DND-41 (cell line): ENCODE measurements around the gene CPNE1.

Source experiments
- ATAC-seq: fragments of 200-7000 bp; cut with Tn5 transposase; 3 replicates; pipeline ENCODE4 v1.9.1; 2021; ENCODE audit warnings: low read depth; ENCODE audit not compliant: insufficient read depth
- DNase-seq: peaks from one replicate; pipeline ENCODE4 v3.0.0-alpha.2; 2020
- H2AFZ ChIP-seq: 2 replicates; pipeline ENCODE4 v1.6.0; 2012; ENCODE audit warnings: low read depth, low read length
- H3K27ac ChIP-seq: 2 replicates; pipeline ENCODE4 v1.5.1; 2012; ENCODE audit warnings: low read length, inconsistent platforms
- H3K27me3 ChIP-seq: fragments of 200-600 bp; sonication (generic); 2 replicates; pipeline ENCODE4 v1.6.0; 2012; ENCODE audit warnings: low read length, mild to moderate bottlenecking, inconsistent platforms; ENCODE audit not compliant: insufficient read depth, poor library complexity
- H3K36me3 ChIP-seq: 2 replicates; pipeline ENCODE4 v1.5.1; 2012; ENCODE audit warnings: low read length, inconsistent platforms; ENCODE audit not compliant: insufficient read depth
- H3K4me1 ChIP-seq: 2 replicates; pipeline ENCODE4 v1.5.1; 2012; ENCODE audit warnings: mild to moderate bottlenecking, low read length; ENCODE audit not compliant: insufficient read depth
- H3K4me2 ChIP-seq: 2 replicates; pipeline ENCODE4 v1.6.0; 2012; ENCODE audit warnings: mild to moderate bottlenecking, moderate library complexity, low read length, inconsistent platforms; ENCODE audit not compliant: insufficient read depth
- H3K4me3 ChIP-seq, 2 experiments: fragments of 200-600 bp in 1 of 2; shearing (Covaris generic) in 1 of 2; 2 replicates each; pipeline ENCODE4 v1.5.1; 2012 to 2016; ENCODE audit warnings: inconsistent platforms in 2 of 2, low read length in 2 of 2, mild to moderate bottlenecking in 2 of 2, low read depth in 1 of 2, moderate library complexity in 1 of 2
- H3K79me2 ChIP-seq: 2 replicates; pipeline ENCODE4 v1.6.0; 2012; ENCODE audit warnings: low read length, inconsistent platforms; ENCODE audit not compliant: insufficient read depth
- H3K9ac ChIP-seq: 2 replicates; pipeline ENCODE4 v1.6.0; 2012; ENCODE audit warnings: low read depth, mild to moderate bottlenecking, inconsistent platforms, low read length, moderate library complexity
- H3K9me3 ChIP-seq: 2 replicates; pipeline ENCODE4 v1.5.1; 2012; ENCODE audit warnings: low read length, moderate library complexity, mild to moderate bottlenecking, inconsistent platforms; ENCODE audit not compliant: insufficient read depth, severe bottlenecking
- H4K20me1 ChIP-seq: 2 replicates; pipeline ENCODE4 v1.6.0; 2012; ENCODE audit warnings: low read length; ENCODE audit not compliant: insufficient read depth
- EZH2 ChIP-seq: IDR thresholded peaks from 3 replicates; pipeline ENCODE4 v1.6.1; 2012; ENCODE audit warnings: borderline replicate concordance, low read depth, mild to moderate bottlenecking, moderate library complexity, low read length, inconsistent platforms; ENCODE audit not compliant: severe bottlenecking
- TF ChIP-seq, protein P1 (sequence below): IDR thresholded peaks from 2 replicates; pipeline ENCODE4 v1.5.1; 2012; ENCODE audit warnings: borderline replicate concordance, low read length, moderate library complexity, mild to moderate bottlenecking; ENCODE audit not compliant: poor library complexity, severe bottlenecking; ENCODE audit errors: extremely low read depth

The CPNE1 gene

DNA sequence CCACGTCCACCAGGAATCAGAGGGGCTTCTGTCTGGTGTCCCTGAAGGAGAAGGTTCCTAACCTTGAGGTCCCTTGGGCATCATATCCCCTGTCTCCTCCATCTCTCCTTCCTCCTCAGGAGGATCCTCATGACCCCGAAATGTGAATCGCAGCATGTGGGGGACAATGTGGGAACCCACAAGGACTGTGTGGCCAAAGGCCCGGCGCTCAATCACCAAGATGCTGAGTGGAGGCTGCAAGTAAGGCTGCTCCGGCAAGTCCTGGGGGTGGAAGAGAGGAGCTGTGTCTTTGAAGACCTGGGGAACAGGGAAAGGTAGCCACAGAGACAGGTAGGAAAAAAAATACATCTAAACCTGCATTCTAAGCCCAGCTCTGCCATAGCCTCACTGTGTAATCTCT, 85.5 kb downstream of the CPNE1 start:
- H4K20me1 ChIP-seq: no peaks in the 10 kb centered on the region
- no peaks in the 10 kb centered on the region for H3K27me3 ChIP-seq
- no peak for ATAC-seq
- no peak overlapping the region for H3K4me3 ChIP-seq
- H2AFZ ChIP-seq: no peak overlapping the region
- no peaks in the 10 kb centered on the region for H3K79me2 ChIP-seq
- H3K9ac ChIP-seq: no peak overlapping the region
- TF ChIP-seq EZH2: no peak
- TF ChIP-seq, protein P1, sequence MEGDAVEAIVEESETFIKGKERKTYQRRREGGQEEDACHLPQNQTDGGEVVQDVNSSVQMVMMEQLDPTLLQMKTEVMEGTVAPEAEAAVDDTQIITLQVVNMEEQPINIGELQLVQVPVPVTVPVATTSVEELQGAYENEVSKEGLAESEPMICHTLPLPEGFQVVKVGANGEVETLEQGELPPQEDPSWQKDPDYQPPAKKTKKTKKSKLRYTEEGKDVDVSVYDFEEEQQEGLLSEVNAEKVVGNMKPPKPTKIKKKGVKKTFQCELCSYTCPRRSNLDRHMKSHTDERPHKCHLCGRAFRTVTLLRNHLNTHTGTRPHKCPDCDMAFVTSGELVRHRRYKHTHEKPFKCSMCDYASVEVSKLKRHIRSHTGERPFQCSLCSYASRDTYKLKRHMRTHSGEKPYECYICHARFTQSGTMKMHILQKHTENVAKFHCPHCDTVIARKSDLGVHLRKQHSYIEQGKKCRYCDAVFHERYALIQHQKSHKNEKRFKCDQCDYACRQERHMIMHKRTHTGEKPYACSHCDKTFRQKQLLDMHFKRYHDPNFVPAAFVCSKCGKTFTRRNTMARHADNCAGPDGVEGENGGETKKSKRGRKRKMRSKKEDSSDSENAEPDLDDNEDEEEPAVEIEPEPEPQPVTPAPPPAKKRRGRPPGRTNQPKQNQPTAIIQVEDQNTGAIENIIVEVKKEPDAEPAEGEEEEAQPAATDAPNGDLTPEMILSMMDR: no peak
- no peaks in the 10 kb centered on the region for H3K4me1 ChIP-seq
- H3K27ac ChIP-seq: no peak overlapping the region
- no peak for DNase-seq
- H3K4me2 ChIP-seq: no peak overlapping the region
- H3K9me3 ChIP-seq: no peaks in the 10 kb centered on the region
- H3K36me3 ChIP-seq: no peaks in the 10 kb centered on the region

DNA sequence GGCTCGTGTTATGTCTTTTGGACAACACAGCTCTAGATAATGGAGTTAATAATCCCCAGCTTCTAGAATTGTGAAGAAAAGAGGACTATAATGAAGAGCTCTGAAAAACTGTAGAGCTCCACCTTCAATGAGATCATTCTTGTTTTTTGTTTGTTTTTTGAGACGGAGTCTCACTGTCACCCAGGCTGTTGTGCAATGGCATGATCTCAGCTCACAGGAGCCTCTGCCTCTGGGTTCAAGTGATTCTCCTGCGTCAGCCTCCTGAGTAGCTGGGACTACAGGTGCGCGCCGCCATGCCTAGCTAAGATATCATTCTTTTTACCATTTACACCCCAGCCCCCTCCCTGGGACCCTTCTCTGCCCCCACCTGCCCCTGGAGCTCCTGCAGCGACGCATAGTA, 86.2 kb downstream of the CPNE1 start:
- no peaks in the 10 kb centered on the region for H3K9me3 ChIP-seq
- H3K27ac ChIP-seq: no peak overlapping the region
- H3K4me1 ChIP-seq: no peaks in the 10 kb centered on the region
- TF ChIP-seq EZH2: no peak
- TF ChIP-seq, protein P1: no peak
- no peak overlapping the region for H3K4me2 ChIP-seq
- no peaks in the 10 kb centered on the region for H3K79me2 ChIP-seq
- no peaks in the 10 kb centered on the region for H3K36me3 ChIP-seq
- H3K27me3 ChIP-seq: no peaks in the 10 kb centered on the region
- no peak overlapping the region for H3K9ac ChIP-seq
- ATAC-seq: no peak
- no peak overlapping the region for H3K4me3 ChIP-seq
- DNase-seq: no peak
- no peaks in the 10 kb centered on the region for H4K20me1 ChIP-seq
- no peak overlapping the region for H2AFZ ChIP-seq

DNA sequence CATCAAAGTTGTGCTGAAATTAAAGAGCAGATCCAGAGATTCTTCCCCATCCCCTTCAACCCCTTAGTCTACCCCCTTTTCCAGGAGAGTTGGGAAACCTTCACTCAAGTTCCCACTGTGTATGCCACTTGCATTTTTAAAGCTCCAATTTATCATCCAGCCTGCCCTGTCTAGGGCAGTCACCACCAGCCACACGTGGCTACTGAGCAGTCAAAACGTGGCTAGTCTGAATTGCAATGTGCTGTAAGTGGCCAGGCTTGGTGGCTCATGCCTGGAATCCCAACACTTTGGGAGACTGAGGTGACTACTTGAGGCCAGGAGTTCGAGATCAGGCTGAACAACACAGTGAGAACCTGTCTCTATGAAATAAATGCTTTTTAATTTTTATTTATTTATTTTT, 87.9 kb downstream of the CPNE1 start:
- Histone ChIP-seq H2AFZ (no peak overlapping the region), H3K27me3 (no peaks in the 10 kb centered on the region), H3K79me2 (no peaks in the 10 kb centered on the region), H3K4me1 (no peaks in the 10 kb centered on the region), H3K9me3 (peaks cover 4% of the 10 kb centered on the region), H3K4me3 (no peak overlapping the region), H3K27ac (no peak overlapping the region), H4K20me1 (no peaks in the 10 kb centered on the region), H3K4me2 (no peak overlapping the region), H3K9ac (no peak overlapping the region), H3K36me3 (no peaks in the 10 kb centered on the region)
- TF ChIP-seq EZH2: no peak
- TF ChIP-seq, protein P1: no peak
- DNase-seq: no peak
- no peak for ATAC-seq
